Suprapubic skin (tissue), 4 donors: ENCODE measurements around the gene ASCC1. TPM values are rescaled to one million over a fixed set of nuclear protein-coding genes. Genes with fewer than 3 reads are reported as not detected.

ENCODE experiments used
- DNase-seq, 2 donors: peaks; one replicate each; pipeline ENCODE4 v3.0.0-alpha.2; 2019; ENCODE audit warnings: low spot score in 2 of 2
- H3K27ac ChIP-seq: fragments of 200-600 bp; sonication (generic); one replicate; pipeline ENCODE4 v1.5.1; 2019
- H3K27me3 ChIP-seq: fragments of 200-600 bp; sonication (generic); one replicate; pipeline ENCODE4 v1.5.1; 2019
- H3K36me3 ChIP-seq: fragments of 200-600 bp; sonication (generic); one replicate; pipeline ENCODE4 v1.5.1; 2019
- H3K4me1 ChIP-seq: fragments of 200-600 bp; sonication (generic); one replicate; pipeline ENCODE4 v1.5.1; 2019
- H3K4me3 ChIP-seq: fragments of 200-600 bp; sonication (generic); one replicate; pipeline ENCODE4 v1.5.1; 2019; ENCODE audit warnings: mild to moderate bottlenecking
- H3K9me3 ChIP-seq: fragments of 200-600 bp; sonication (generic); one replicate; pipeline ENCODE4 v1.5.1; 2019
- CTCF ChIP-seq, 2 donors: fragments of 200-600 bp in 1 of 2; fragments of 450-650 bp in 1 of 2; sonication (generic) in 1 of 2; IDR thresholded peaks; one replicate each; pipeline ENCODE4 v1.5.1; 2016 to 2019; ENCODE audit warnings: antibody characterized with exemption in 2 of 2, mild to moderate bottlenecking in 1 of 2, moderate library complexity in 1 of 2
- EP300 ChIP-seq: sonication (generic); formaldehyde crosslinking; IDR thresholded peaks from one replicate; pipeline ENCODE4 v1.6.1; 2017; ENCODE audit warnings: antibody characterized with exemption
- POLR2A ChIP-seq, 2 donors: fragments of 450-650 bp; IDR thresholded peaks; one replicate each; pipeline ENCODE4 v1.6.1; 2017; ENCODE audit warnings: antibody characterized with exemption in 2 of 2, mild to moderate bottlenecking in 2 of 2, moderate library complexity in 2 of 2
- POLR2AphosphoS5 ChIP-seq, 3 donors: sonication (generic); formaldehyde crosslinking; IDR thresholded peaks; one replicate each; pipeline ENCODE4 v1.6.1; 2017; ENCODE audit warnings: antibody characterized with exemption in 3 of 3
- WGBS: methylation state at CpG from one replicate; pipeline ENCODE4 v1.1.5; 2018; 5-methylcytosine and 5-hydroxymethylcytosine counted together
- total RNA-seq, 4 donors: library from RNA; depleted of rRNA; stranded (reverse); fragments of >200 nt; gene quantifications; one replicate each; pipeline ENCODE4 v1.1.0, GENCODE V29; 2016

ASCC1 gene
- total RNA-seq, 4 donors from 2014 or later: 20.2 to 31.7 (median 21.2) TPM

- peaks cover 44% of the 10 kb centered on the region for H3K36me3 ChIP-seq
- no peak overlapping the region for H3K4me3 ChIP-seq
- 87% methylated on average over 9 of the region's 9 CpGs for WGBS
- no peaks in the 10 kb centered on the region for H3K4me1 ChIP-seq
- TF ChIP-seq POLR2A (IDR thresholded peaks at IDR 0.05) (no peak), POLR2AphosphoS5 (IDR thresholded peaks at IDR 0.05) (no peak), CTCF (IDR thresholded peaks at IDR 0.05) (no peak), EP300 (no peak)
- no peaks in the 10 kb centered on the region for H3K9me3 ChIP-seq
- no peak overlapping the region for H3K27ac ChIP-seq
- no peaks in the 10 kb centered on the region for H3K27me3 ChIP-seq
- no peak for DNase-seq
Measured at GRCh38 chr10:72097448-72098300, 118.4 kb downstream of the ASCC1 start.

DNA sequence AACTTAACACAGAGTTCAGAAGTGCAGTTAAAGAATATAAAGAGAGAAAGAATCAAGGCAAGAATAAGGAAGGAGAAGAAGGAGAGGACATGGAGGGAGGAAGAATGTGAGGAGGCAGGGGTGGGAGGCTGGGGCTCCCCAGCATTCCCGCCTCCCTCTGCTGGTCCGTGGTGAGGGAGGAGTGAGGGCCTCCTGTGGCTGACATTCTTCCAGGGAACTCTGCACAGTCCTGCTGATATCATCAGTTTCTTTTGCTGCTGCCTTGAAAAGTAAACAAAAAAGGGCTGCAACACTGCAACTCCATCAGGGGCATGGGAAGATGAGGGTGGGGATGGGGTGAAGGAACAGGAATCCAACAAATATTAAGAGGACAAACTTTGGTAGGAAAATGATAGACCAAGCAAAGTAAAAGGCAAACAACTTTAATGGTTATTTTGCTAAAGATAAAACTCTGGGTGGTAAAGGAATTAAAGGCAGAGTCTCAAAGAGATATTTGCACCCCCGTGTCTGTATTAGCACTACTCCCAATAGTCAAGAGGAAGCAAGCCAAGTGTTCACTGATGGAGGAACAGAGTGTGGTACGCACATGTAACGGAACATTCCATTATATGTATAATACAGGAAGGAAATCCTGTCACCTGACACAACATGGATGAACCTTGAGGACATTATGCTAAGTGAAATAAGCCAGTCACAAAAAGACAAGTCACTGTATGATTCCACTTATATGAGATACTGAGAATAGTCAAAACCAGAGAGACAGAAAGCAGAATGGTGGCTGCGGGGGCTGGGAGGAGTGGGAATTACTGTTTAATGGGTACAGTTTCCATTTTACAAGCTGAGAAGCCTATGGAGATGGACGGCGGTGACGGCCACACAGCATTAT, 119.7 kb downstream of the ASCC1 start:
- H3K9me3 ChIP-seq: no peaks in the 10 kb centered on the region
- no peak overlapping the region for H3K27ac ChIP-seq
- no peak overlapping the region for H3K4me3 ChIP-seq
- WGBS: 86% methylated on average over 9 of the region's 9 CpGs
- H3K36me3 ChIP-seq: peaks cover 42% of the 10 kb centered on the region
- no peak for TF ChIP-seq POLR2AphosphoS5 (IDR thresholded peaks at IDR 0.05)
- TF ChIP-seq EP300: no peak
- no peak for TF ChIP-seq POLR2A (IDR thresholded peaks at IDR 0.05)
- TF ChIP-seq CTCF (IDR thresholded peaks at IDR 0.05): no peak
- no peaks in the 10 kb centered on the region for H3K4me1 ChIP-seq
- H3K27me3 ChIP-seq: no peaks in the 10 kb centered on the region
- no peak for DNase-seq

DNA sequence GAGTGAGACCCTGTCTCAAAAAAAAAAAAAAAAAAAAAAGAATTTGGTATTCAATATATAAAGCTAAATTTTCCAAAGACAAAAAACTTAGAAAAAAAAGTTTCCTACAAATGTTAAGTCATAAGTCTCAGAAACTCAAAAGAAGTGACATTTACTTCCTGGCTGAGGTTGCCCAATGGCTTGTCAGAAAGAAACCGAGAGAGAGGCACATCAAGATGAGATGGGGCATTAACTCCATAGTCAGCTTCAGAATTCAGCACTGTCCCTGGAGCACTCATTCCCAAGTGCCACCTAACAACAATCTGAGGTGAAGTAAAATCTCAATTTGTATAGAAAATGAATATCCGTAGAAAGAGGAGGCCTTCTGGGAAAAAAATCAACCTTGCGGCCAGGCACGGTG, 120.9 kb downstream of the ASCC1 start:
- no peaks in the 10 kb centered on the region for H3K9me3 ChIP-seq
- H3K4me3 ChIP-seq: no peak overlapping the region
- H3K4me1 ChIP-seq: no peaks in the 10 kb centered on the region
- 95% methylated on average over 4 of the region's 4 CpGs for WGBS
- H3K36me3 ChIP-seq: peaks cover 32% of the 10 kb centered on the region
- H3K27me3 ChIP-seq: no peaks in the 10 kb centered on the region
- DNase-seq: no peak
- no peak overlapping the region for H3K27ac ChIP-seq
- TF ChIP-seq EP300 (no peak), POLR2A (IDR thresholded peaks at IDR 0.05) (no peak)

DNA sequence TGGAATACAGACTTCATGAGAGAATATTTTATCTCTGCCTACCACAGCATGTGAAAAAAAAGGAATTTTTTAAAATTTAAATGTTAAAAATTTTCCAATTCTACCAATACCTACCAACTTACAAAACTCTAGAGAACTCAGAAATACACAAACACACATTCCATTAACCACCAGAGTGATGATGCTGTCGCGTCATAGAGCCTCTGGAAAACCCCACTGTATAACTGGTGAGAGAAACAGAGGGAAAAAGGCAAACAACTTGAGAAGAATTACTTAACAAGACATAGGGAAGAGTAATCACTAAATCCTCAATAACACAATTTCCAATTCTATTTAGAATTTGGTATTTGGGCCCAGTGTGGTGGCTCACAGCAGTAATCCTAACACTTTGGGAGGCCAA, 121.5 kb downstream of the ASCC1 start:
- TF ChIP-seq POLR2A (IDR thresholded peaks at IDR 0.05) (no peak), EP300 (no peak), POLR2AphosphoS5 (IDR thresholded peaks at IDR 0.05) (no peak), CTCF (IDR thresholded peaks at IDR 0.05) (no peak)
- Histone ChIP-seq H3K36me3 (peaks cover 31% of the 10 kb centered on the region), H3K27me3 (no peaks in the 10 kb centered on the region), H3K9me3 (no peaks in the 10 kb centered on the region), H3K4me1 (no peaks in the 10 kb centered on the region), H3K27ac (no peak overlapping the region), H3K4me3 (no peak overlapping the region)
- DNase-seq: no peak
- 100% methylated on average over 2 of the region's 2 CpGs for WGBS

GRCh38 chr10:72093450-72093849, 122.6 kb downstream of the ASCC1 start:
- H3K4me3 ChIP-seq: no peak overlapping the region
- 81% methylated on average over 4 of the region's 4 CpGs for WGBS

More at GRCh38 chr10:72093450-72093849, 122.6 kb downstream of the ASCC1 start:
- H3K27ac ChIP-seq: no peak overlapping the region
- no peaks in the 10 kb centered on the region for H3K9me3 ChIP-seq
- H3K36me3 ChIP-seq: peaks cover 28% of the 10 kb centered on the region
- DNase-seq: no peak
- TF ChIP-seq POLR2AphosphoS5 (IDR thresholded peaks at IDR 0.05): no peak
- no peak for TF ChIP-seq CTCF (IDR thresholded peaks at IDR 0.05)
- no peak for TF ChIP-seq EP300
- no peak for TF ChIP-seq POLR2A (IDR thresholded peaks at IDR 0.05)
- peaks cover 7% of the 10 kb centered on the region for H3K27me3 ChIP-seq
- H3K4me1 ChIP-seq: peaks cover under 1% of the 10 kb centered on the region
